Stimulated activated CD4-positive, alpha-beta T cell treated with anti-CD3 and anti-CD28 coated beads, TNF-alpha, amount 100 ng/mL, for 24 hours (primary cell): Measurements from ENCODE around the gene FLRT2.

Source experiments
- DNase-seq, 3 experiments: peaks; one replicate each; pipeline ENCODE4 v3.0.0-alpha.2; 2020; ENCODE audit warnings: low read depth in 3 of 3

FLRT2 gene

DNA sequence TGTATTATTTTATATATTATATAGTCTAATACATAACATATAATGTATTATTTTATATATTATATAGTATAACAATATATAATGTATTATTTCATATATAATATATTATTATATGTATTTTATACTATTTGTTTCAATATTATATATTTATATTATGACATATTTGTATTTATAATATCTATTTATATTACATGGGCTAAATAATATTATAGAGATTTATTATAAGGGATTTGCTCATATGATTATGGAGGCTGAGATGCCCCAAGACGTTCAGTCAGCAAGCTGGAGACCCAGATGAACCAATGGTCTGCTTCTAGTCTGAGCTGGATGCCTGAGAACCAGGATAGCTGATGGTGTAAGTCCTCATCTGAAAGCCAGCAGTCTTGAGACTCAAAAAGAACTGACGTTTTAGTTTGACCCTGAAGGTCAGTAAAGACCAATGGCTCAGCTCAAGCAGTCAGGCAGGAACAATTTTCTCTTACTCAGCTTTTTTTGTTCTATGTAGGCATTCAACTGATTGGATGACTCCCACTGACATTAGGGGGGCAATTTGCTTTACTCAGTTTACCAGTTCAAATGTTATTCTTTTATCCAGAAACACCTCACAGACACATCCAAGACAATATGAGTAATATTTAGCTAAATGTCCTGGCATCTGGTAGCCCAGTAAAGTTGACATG lies 130.4 kb downstream of the FLRT2 start:
- no peak for DNase-seq

DNA sequence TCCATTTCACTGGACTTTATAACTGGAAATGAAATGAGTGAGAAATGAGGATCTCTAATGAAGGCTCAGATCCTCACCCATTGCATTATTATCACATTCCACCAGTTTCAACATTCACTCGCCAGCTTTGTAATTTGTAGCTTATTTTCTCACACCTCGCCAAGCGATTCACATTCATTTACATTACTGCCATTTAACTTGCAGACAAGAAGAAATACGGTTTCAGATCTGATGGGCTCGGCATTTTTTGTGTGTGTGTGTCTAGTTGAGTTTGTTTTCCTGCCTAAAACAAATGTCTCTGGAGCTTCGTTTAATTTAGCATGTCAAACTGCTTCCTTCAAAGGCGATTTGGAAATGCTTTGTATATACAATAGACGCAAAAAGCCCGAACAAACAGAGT lies 132.2 kb downstream of the FLRT2 start:
- DNase-seq: no peak

DNA sequence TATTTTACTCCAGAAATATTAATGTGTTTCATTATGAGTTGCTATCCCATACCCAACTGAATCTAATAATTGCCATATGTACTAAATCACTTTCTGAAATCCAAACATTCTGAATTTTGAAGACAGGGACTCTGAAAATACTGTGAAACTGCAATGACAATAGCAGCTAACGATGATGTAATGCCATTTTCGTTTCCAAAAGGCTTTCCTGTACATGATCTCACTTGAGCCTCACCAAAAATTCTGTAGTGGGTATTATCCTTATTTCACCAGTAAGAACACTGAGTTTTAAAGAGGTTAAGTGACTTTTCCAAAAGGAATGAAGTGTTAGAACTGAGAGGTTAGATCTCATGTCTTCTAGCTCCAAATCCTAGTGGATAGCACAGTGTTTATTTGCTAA lies 133.3 kb downstream of the FLRT2 start:
- no peak for DNase-seq

DNA sequence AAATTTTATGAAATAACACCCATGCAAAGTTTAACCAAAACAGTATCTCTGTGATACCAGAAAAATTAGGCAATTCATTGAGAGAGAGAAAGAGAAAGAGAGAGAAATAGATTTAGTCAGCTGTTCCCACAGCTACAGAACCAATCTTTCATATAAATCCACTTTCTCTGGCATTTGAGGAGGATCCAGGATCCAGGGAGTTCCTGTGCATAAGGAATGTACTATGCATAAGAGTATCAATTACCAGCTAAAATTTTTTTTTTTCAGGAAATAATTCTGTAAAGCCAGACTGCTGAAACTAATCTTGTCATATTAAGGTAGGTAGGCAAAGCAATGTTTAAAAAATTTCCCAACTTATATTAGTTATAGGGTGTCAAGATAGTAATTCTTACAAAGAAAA lies 133.7 kb downstream of the FLRT2 start:
- no peak for DNase-seq

DNA sequence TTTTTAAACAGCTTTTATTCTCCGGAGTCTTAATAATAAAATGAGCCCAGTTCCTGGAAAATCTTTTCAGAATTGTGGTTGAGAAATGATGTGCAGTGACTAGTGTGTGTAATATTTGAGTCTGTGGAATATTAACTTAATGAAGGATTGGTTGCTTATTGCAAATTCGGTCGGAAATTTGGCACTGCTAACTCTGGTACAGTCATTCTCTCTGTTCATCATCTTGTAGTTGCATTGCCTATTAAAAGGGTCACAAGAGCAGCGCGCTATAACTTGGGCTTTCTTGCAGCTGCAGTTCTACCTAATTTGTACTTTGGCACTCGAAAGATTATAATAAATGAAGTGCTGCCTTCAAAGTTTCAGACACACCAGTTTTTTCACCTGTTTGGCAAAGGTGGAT lies 146.0 kb downstream of the FLRT2 start:
- no peak for DNase-seq

DNA sequence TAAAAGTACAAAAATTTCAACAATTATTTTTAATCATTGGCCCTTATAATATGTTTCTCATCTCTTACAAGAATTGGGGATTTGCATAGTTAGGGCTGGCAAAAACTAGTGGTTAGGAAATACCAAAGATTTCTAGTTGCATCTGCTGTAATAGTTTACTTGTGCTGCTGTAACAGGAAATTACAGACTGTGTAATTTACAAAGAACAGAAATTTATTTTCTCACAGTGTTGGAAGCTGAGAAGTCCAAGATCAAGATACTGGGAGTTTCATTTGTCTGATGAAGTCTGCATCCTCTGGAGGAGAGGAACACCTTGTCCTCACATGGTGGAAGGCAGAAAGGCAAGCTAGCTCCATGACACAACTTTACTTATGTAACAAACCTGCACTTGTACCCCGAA lies 157.0 kb downstream of the FLRT2 start:
- DNase-seq: no peak

DNA sequence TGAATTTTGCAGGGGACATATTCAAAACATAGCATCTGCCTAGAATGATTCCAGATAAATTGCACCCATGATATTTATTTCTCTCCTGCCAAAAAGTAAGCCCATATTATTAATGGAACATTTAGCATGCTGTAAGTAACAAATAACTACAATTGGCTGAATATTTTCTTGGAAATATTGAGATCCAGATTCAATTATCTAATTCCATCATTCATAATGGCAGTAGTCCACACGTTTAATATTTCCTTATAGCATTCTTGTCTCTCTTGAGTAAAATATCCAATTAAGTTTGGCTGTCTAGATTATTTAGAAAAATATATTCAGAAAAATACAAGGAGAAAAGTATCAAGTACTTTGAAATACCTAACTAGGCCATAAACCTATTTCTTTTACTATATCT lies 157.5 kb downstream of the FLRT2 start:
- no peak for DNase-seq

DNA sequence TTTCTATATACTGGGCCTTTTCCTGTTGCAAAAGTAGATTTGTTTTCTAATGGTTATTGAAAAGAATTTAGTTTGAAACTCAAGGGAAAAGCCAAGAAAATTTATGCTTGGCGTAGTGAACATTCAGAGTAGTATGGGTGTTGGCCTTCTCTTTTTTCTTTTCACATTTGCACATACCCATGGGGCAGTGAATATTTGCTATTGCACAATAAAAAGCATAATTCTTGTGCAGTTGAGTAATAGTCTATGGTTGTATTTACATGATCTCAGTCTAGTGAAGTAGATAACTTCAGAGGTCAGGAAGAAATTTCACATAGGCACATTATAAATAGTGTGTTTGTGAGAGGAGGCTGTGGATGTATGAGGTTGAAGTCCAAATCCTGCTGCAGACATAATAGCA lies 158.1 kb downstream of the FLRT2 start:
- no peak for DNase-seq

DNA sequence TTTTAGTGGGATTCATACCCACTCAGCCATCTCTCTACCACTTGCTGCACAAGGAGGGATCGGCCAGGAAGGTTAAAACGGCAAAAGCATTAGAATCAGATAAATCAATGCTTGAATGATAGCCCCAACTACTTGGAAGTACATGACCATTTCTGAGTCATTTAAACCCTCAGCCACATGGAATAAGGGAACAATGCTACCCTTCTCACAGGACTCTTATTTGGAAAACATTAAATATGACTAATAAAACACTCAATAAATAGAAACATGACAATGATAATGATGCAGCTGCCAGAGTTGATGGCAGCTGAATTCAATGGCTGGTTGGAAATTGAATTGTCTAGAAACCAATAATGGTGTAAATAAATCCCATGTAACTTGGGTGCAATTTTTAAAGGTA lies 165.4 kb downstream of the FLRT2 start:
- no peak for DNase-seq

DNA sequence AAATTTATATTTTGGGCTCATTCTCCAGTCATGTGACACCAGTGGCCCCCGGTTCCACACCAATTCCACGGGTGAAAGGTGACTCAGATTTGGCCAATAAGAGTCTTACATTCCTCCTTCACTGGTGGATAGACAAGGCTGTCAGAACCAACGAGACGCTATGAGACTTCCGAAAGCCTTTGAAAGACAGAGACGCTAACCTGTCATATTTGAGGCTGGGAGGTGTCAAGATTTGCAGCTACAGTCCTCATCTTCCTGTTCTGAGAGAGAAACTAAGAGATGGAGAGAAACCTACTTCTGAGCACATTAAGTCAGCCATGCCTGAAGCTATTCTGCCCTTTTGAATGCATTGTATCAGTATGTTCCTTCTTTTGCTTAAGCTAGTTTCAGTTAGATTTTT lies 171.2 kb downstream of the FLRT2 start:
- DNase-seq: no peak

DNA sequence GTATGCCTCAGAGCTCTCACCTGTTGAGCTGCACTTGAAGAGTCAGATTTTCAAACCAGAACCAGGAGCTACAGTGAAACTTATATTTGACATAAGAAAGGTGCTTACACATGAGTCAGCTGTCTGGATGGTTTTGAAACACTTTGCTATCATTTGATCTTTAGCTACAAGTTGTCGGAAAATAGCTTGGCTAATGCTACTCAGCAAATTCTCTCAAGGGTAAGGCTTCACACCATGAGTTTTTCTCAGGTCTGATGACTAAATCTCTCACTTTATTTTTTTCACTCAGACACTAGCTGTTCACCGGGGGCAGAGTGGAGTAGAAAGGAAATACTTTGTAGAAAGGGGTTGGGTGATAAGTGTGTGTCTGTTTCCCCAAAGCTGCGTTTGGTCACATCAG lies 171.8 kb downstream of the FLRT2 start:
- no peak for DNase-seq

DNA sequence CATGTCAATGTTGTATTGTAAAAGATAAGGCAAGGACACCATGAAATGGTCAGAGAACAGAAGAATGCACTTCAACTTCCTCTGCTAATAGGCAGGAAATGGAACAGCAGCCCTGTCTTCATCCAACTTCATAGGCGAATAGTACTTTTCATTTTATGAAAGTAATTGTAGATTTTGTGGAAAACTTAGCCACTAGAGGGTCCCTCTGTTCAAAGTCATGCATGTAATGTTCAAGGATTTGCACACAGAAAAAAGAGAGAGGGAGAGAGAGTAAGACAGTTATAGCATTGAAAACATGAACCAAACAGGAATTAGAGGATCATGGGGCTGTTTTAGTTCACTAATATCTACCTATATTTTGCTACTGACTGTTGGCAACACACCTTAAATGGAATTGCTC lies 172.2 kb downstream of the FLRT2 start:
- no peak for DNase-seq

DNA sequence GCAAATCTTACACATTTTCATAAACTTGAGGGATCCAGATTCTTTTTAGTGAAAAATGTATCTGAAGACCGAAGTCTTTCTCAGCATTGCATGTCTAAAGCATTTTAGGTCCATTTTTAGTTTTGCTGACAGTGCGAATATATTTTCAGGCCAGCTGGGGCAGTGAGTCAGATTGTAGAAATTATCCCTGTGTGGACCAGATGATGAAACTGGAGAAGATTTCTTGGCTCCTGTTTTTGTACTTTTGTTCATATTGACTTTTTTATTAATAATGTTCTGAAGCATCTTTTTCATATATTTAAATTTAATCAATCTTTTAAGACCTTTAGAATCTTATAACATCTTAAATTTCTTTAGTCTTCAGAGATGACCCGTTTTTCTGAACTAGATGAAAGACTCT lies 173.1 kb downstream of the FLRT2 start:
- no peak for DNase-seq
